Choroid plexus epithelial cell (primary cell): Measurements from ENCODE around the gene EXOC4.

Experiments
- DNase-seq: peaks from one replicate; pipeline ENCODE4 v3.0.0-alpha.2; 2010; ENCODE audit warnings: low read depth
- H3K4me3 ChIP-seq: 2 replicates; pipeline ENCODE4 v1.5.1; 2011; ENCODE audit warnings: low read depth, mild to moderate bottlenecking, control low read depth, low read length, moderate library complexity
- CTCF ChIP-seq: conservative IDR thresholded peaks from 2 replicates; pipeline ENCODE4 v1.5.1; 2011; ENCODE audit warnings: low read depth, mild to moderate bottlenecking, control low read depth, inconsistent platforms, low read length, moderate library complexity

The EXOC4 gene

GRCh38 chr7:133510326-133511055, 257.6 kb downstream of the EXOC4 start:
- DNase-seq: peak; percentile 30
- no peak for TF ChIP-seq CTCF

GRCh38 chr7:133511252-133511651, 258.4 kb downstream of the EXOC4 start:
- H3K4me3 ChIP-seq: no peak overlapping the region
- TF ChIP-seq CTCF: no peak
- no peak for DNase-seq

More at GRCh38 chr7:133510326-133511055, 257.6 kb downstream of the EXOC4 start:
- no peak overlapping the region for H3K4me3 ChIP-seq

GRCh38 chr7:133511708-133512107, 258.8 kb downstream of the EXOC4 start:
- no peak for TF ChIP-seq CTCF
- H3K4me3 ChIP-seq: no peak overlapping the region
- DNase-seq: no peak

- no peak for TF ChIP-seq CTCF
- peak overlapping the region; percentile 31 for H3K4me3 ChIP-seq
- peak; percentile 94 for DNase-seq
These were observed 259.7 kb downstream of the EXOC4 start for GRCh38 chr7:133512560-133512959.

GRCh38 chr7:133513608-133514007, 260.7 kb downstream of the EXOC4 start:
- no peak for TF ChIP-seq CTCF
- DNase-seq: peak; percentile 85

GRCh38 chr7:133514551-133514950, 261.7 kb downstream of the EXOC4 start:
- DNase-seq: no peak
- no peak overlapping the region for H3K4me3 ChIP-seq
- no peak for TF ChIP-seq CTCF

More at GRCh38 chr7:133513608-133514007, 260.7 kb downstream of the EXOC4 start:
- no peak overlapping the region for H3K4me3 ChIP-seq

- no peak for TF ChIP-seq CTCF
- H3K4me3 ChIP-seq: no peak overlapping the region
- DNase-seq: no peak
These were observed 264.9 kb downstream of the EXOC4 start for GRCh38 chr7:133517766-133518165.
